Endothelial cell of umbilical vein (primary cell): ENCODE measurements around the gene RNF5. TPM values are rescaled to one million over a fixed set of nuclear protein-coding genes. Genes with fewer than 3 reads are reported as not detected.

Experiments
- BruUV-seq: library from RNA; stranded (reverse); fragments of 400-500 nt; replicated peaks from 2 replicates; lab custom pipeline; 2021; lab: Mats Ljungman, UMichigan
- CTCF ChIA-PET: fragments of 300-600, 350-600 bp; sonication (Branson Sonifier 250); formaldehyde crosslinking; loops from one replicate; lab custom pipeline; 2021; ENCODE audit warnings: antibody characterized with exemption, inconsistent platforms; lab: Charles Lee
- POLR2A ChIA-PET: fragments of 300-600, 350-600 bp; sonication (Branson Sonifier 250); formaldehyde crosslinking; loops from one replicate; lab custom pipeline; 2021; ENCODE audit warnings: antibody characterized with exemption, inconsistent platforms; lab: Charles Lee
- DNase-seq: peaks from one replicate; pipeline ENCODE4 v3.0.0-alpha.2; 2011; ENCODE audit warnings: low read depth, low spot score
- FAIRE-seq: peaks from 2 replicates; lab custom pipeline; 2011; peaks lifted over from hg19 to GRCh38; lab: Jason Lieb, UNC
- H2AFZ ChIP-seq: 2 replicates; pipeline ENCODE4 v1.6.0; 2012; ENCODE audit warnings: low read depth, low read length, control low read depth, inconsistent platforms
- H3K27ac ChIP-seq: 2 replicates; pipeline ENCODE4 v1.5.1; 2011; ENCODE audit warnings: low read depth, mild to moderate bottlenecking, control low read depth, low read length, moderate library complexity; ENCODE audit not compliant: insufficient read depth
- H3K27me3 ChIP-seq, 2 experiments: 2 replicates each; pipeline versions ENCODE4 v1.6.0 to v1.6.1; 2011; ENCODE audit warnings: low read length in 2 of 2, mixed read lengths in 1 of 2; ENCODE audit not compliant: control insufficient read depth in 2 of 2, insufficient read depth in 2 of 2
- H3K36me3 ChIP-seq, 2 experiments: 2 replicates in 1 of 2; 3 replicates in 1 of 2; pipeline ENCODE4 v1.5.1; 2011; ENCODE audit warnings: low read length in 2 of 2, mild to moderate bottlenecking in 1 of 2, moderate library complexity in 1 of 2; ENCODE audit not compliant: control insufficient read depth in 2 of 2, insufficient read depth in 2 of 2; ENCODE audit errors: extremely low read depth in 1 of 2
- H3K4me1 ChIP-seq: 3 replicates; pipeline ENCODE4 v1.5.1; 2011; ENCODE audit warnings: mild to moderate bottlenecking, low read length; ENCODE audit not compliant: control insufficient read depth, insufficient read depth; ENCODE audit errors: extremely low read depth
- H3K4me2 ChIP-seq: 2 replicates; pipeline ENCODE4 v1.6.1; 2011; ENCODE audit warnings: low read length, control low read depth, mixed read lengths; ENCODE audit not compliant: insufficient read depth
- H3K4me3 ChIP-seq, 3 experiments: fragments of 200-600 bp in 1 of 3; sonication (generic), shearing (Covaris generic) in 1 of 3; replicated peaks in 1 of 3; 2 replicates each; pipeline ENCODE4 v1.5.1; 2011 to 2016; ENCODE audit warnings: control low read depth in 3 of 3, low read length in 3 of 3, mild to moderate bottlenecking in 2 of 3, inconsistent platforms in 1 of 3, low read depth in 1 of 3, moderate library complexity in 1 of 3; ENCODE audit not compliant: insufficient read depth in 1 of 3
- H3K79me2 ChIP-seq: 2 replicates; pipeline ENCODE4 v1.6.0; 2012; ENCODE audit warnings: low read length, inconsistent platforms; ENCODE audit not compliant: control insufficient read depth, insufficient read depth
- H3K9ac ChIP-seq: replicated peaks from 2 replicates; pipeline ENCODE3; 2011; ENCODE audit warnings: low read length, control low read depth; ENCODE audit not compliant: insufficient read depth; ENCODE audit errors: extremely low read depth
- H3K9me1 ChIP-seq: replicated peaks from 3 replicates; pipeline ENCODE4 v1.6.0; 2011; ENCODE audit warnings: mild to moderate bottlenecking, low read length; ENCODE audit not compliant: control insufficient read depth, insufficient read depth; ENCODE audit errors: extremely low read depth
- H3K9me3 ChIP-seq: replicated peaks from 2 replicates; pipeline ENCODE4 v1.5.1; 2012; ENCODE audit warnings: low read length, inconsistent platforms; ENCODE audit not compliant: control insufficient read depth, insufficient read depth
- H4K20me1 ChIP-seq: replicated peaks from 2 replicates; pipeline ENCODE3; 2011; ENCODE audit warnings: mild to moderate bottlenecking, low read length; ENCODE audit not compliant: control insufficient read depth, insufficient read depth; ENCODE audit errors: extremely low read depth
- EZH2 ChIP-seq: IDR thresholded peaks from 2 replicates; pipeline ENCODE4 v1.6.1; 2012; ENCODE audit warnings: borderline replicate concordance, low read depth, mild to moderate bottlenecking, moderate library complexity, low read length, inconsistent platforms; ENCODE audit not compliant: severe bottlenecking
- FOS ChIP-seq: IDR thresholded peaks from 2 replicates; pipeline ENCODE4 v1.6.1; 2011; ENCODE audit warnings: mild to moderate bottlenecking, low read length, moderate library complexity, borderline replicate concordance; ENCODE audit not compliant: insufficient read depth
- GATA2 ChIP-seq: IDR thresholded peaks from 2 replicates; pipeline ENCODE4 v1.7.0; 2011; ENCODE audit warnings: low read depth, mild to moderate bottlenecking, moderate library complexity, mixed read lengths, low read length; ENCODE audit not compliant: insufficient read length, insufficient read depth
- JUN ChIP-seq: IDR thresholded peaks from 2 replicates; pipeline ENCODE4 v1.6.1; 2011; ENCODE audit warnings: borderline replicate concordance, low read depth; ENCODE audit not compliant: insufficient read length, insufficient read depth
- POLR2A ChIP-seq: IDR thresholded peaks from 2 replicates; pipeline ENCODE4 v1.6.1; 2012; ENCODE audit warnings: low read depth, mild to moderate bottlenecking, control low read depth, low read length
- POLR2AphosphoS5 ChIP-seq: IDR thresholded peaks from 2 replicates; pipeline ENCODE4 v1.6.1; 2012; ENCODE audit warnings: low read depth, mild to moderate bottlenecking, control low read depth, low read length, moderate library complexity; ENCODE audit not compliant: insufficient read depth
- dilution Hi-C: fragments of 300-500 bp; cut with MboI; formaldehyde crosslinking; loops from one replicate; pipeline ENCODE4 v1.15.0; 2019; ENCODE audit warnings: low sequenced_read_pairs; ENCODE audit not compliant: extremely low pct_ligation_motif_present
- intact Hi-C: fragments of 100-400 bp; cut with micrococcal nuclease; formaldehyde crosslinking; loops from one replicate; pipeline ENCODE4 v1.10.0; 2022
- polyA plus RNA-seq, 4 experiments: library from polyadenylated mRNA; depleted of rRNA in 3 of 4; stranded (reverse) in 3 of 4; unstranded in 1 of 4; fragments of >200 nt; gene quantifications; 2 replicates each; pipeline versions ENCODE4 v1.2.1 to v1.2.3, GENCODE V29; 2011 to 2012; ENCODE audit warnings: missing spikeins in 1 of 4
- total RNA-seq: library from RNA; stranded (reverse); gene quantifications from 2 replicates; pipeline ENCODE4 v1.2.3, GENCODE V29; 2021
- TF ChIP-seq, protein P1 (sequence below), 2 donors: IDR thresholded peaks; 1 replicate in 1 of 2; 2 replicates in 1 of 2; pipeline ENCODE4 v1.5.1; 2011; ENCODE audit warnings: low read length in 2 of 2, mild to moderate bottlenecking in 2 of 2, moderate library complexity in 2 of 2, control low read depth in 1 of 2, inconsistent platforms in 1 of 2, low read depth in 1 of 2; ENCODE audit not compliant: insufficient read depth in 1 of 2; ENCODE audit errors: extremely low read depth in 1 of 2

RNF5 gene
- total and polyA plus RNA-seq, 2 donors (not counting 3 experiments of a cell fraction or from before 2014, with no cell fraction given): 49.2 to 100 TPM

DNA sequence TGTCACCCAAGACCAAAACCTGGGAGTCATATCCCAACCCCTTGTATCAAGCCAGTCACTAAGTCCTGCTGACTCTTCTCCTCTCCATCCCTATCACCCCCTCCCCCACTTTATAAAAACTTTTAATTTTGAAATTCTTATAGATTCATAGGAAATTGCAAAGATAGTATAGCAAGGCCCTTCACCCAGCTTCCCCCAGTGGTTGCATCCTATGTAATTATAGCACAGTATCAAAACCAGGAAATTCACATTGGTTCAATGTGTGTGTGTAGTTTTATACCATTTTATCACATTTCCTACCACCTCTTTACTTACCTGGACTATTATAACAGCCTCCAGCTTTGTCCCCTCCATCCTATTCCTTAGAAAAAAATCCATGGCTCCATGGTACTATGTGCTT is 20.2 kb upstream of the RNF5 start:
- Histone ChIP-seq H3K36me3 (peaks cover 0 to 7% of the 10 kb centered on the region in 2 experiments), H3K79me2 (peaks cover 4% of the 10 kb centered on the region), H3K9ac (no peak overlapping the region), H3K9me3 (no peaks in the 10 kb centered on the region), H3K4me3 (no peak overlapping the region), H3K27me3 (no peaks in the 10 kb centered on the region), H3K27ac (no peak overlapping the region), H3K9me1 (no peaks in the 10 kb centered on the region), H3K4me2 (no peak overlapping the region), H4K20me1 (no peaks in the 10 kb centered on the region), H3K4me1 (peaks cover 11% of the 10 kb centered on the region), H2AFZ (no peak overlapping the region)
- ChIA-PET POLR2A (no interaction called here), CTCF (interaction anchor here (0.6 kb wide), 1 partner anchor 434 kb away, joined by 3 read pairs; no protein-coding TSS in a partner anchor)
- intact Hi-C loops (no loop called here), dilution Hi-C loops (no loop called here)
- no peak for DNase-seq
- no peak for FAIRE-seq
- no TSS peak for BruUV-seq
- no peak for TF ChIP-seq FOS

DNA sequence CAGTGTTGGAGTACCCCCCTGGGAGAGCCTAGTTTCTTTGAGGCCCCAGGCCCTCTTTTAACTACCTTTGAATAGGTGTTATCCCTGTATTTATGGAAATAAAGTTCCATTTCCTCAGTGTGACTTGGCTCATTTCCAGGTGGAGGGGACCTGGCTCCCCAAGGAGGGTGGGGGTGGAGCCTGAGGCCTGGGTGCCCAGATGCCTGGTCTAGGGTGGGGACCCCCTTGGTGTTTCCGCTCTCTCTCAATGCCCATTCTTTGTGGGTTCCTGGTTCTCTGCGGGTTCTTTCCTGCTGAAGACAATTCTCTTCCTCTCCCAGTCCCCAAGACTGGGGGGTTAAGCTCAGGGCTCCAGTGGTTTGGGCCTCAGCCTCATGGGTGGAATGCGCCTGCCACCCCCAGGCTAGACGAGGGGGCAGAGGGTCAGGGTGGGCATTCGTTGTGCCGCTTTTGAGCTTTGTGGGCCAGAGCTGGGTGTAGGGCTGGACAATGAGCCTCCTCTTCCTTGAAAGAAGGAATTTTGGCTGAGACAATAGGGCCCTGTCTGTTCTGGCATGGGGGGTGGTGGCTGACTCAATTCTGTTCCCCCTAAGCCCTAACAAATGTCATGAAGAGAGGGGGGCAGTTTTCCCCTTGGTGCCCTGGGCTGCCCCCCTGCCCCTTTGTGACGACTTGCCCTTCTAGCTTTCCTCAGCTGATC is 14.5 kb upstream of the RNF5 start:
- Histone ChIP-seq H3K9me1 (no peaks in the 10 kb centered on the region), H3K9ac (no peak overlapping the region), H3K4me2 (no peak overlapping the region), H3K27ac (no peak overlapping the region), H3K27me3 (no peaks in the 10 kb centered on the region), H3K4me1 (no peaks in the 10 kb centered on the region), H3K9me3 (no peaks in the 10 kb centered on the region), H3K36me3 (peaks cover 7 to 9% of the 10 kb centered on the region in 2 experiments), H4K20me1 (no peaks in the 10 kb centered on the region), H3K79me2 (no peaks in the 10 kb centered on the region), H3K4me3 (no peak overlapping the region), H2AFZ (no peak overlapping the region)
- ChIA-PET CTCF (interaction anchor here (1.1 kb wide), 2 partner anchors 34 to 46 kb away, joined by 3 to 4 read pairs; partner anchors contain the start of gene FKBPL), POLR2A (no interaction called here)
- intact Hi-C loops: no loop called here
- dilution Hi-C loops: no loop called here
- BruUV-seq: no TSS peak
- DNase-seq (no peak), FAIRE-seq (no peak)
- TF ChIP-seq FOS: no peak
- no peak for TF ChIP-seq EZH2
- no peak for TF ChIP-seq POLR2A
- no peak for TF ChIP-seq GATA2
- TF ChIP-seq POLR2AphosphoS5: no peak
- no peak for TF ChIP-seq JUN
- TF ChIP-seq, protein P1, sequence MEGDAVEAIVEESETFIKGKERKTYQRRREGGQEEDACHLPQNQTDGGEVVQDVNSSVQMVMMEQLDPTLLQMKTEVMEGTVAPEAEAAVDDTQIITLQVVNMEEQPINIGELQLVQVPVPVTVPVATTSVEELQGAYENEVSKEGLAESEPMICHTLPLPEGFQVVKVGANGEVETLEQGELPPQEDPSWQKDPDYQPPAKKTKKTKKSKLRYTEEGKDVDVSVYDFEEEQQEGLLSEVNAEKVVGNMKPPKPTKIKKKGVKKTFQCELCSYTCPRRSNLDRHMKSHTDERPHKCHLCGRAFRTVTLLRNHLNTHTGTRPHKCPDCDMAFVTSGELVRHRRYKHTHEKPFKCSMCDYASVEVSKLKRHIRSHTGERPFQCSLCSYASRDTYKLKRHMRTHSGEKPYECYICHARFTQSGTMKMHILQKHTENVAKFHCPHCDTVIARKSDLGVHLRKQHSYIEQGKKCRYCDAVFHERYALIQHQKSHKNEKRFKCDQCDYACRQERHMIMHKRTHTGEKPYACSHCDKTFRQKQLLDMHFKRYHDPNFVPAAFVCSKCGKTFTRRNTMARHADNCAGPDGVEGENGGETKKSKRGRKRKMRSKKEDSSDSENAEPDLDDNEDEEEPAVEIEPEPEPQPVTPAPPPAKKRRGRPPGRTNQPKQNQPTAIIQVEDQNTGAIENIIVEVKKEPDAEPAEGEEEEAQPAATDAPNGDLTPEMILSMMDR (IDR thresholded peaks at IDR 0.05; ENCODE audit: extremely low read depth in 1 of 2, insufficient read depth in 1 of 2, low read depth in 1 of 2, low read length in 2 of 2): no peak
